T-helper 1 cell (primary cell): Measurements from ENCODE around the gene RPP25L.

Source experiments
- DNase-seq, 5 donors: peaks; one replicate each; pipeline ENCODE4 v3.0.0-alpha.2; 2012 to 2020

The RPP25L gene

DNA sequence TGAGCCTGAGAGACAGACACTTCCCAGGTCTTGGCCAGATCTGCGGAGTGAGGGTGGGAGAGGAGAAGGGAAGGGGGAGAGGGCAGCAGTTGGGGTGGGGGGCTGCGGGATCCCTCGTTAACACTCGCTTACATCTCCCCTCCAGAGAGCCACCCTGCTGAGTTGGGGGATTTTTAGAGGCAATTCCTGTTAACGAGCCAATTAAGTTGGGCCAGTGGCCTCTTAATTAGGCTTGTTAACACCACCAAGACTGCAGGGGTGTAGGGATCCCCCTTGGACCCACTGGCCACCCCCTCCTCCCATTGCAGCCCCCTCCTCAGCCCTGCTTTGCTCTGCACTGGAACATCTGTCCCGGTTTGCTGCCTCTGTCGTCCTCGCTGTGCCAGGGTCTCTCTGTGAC, 46.0 kb downstream of the RPP25L start:
- DNase-seq: no peak

DNA sequence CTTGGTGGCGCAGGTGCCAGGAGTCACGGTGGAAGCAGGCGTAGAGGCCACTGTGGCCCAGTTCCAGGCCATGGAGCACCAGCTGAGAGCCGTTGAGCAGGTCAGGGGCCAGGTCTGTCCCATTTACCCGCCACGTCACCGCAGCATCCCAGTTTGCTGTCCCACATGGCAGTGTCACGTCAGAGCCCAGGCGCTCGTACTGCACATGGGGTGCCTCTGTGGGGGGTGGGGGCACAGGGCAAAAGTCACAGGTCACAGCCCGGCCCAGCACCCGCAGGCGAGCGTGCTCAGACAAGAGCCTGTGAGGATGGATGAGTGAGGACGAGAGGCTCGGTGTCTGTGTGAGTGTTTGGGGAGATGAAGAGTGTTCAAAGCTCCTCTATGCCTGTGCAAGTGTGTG, 47.3 kb downstream of the RPP25L start:
- no peak for DNase-seq

DNA sequence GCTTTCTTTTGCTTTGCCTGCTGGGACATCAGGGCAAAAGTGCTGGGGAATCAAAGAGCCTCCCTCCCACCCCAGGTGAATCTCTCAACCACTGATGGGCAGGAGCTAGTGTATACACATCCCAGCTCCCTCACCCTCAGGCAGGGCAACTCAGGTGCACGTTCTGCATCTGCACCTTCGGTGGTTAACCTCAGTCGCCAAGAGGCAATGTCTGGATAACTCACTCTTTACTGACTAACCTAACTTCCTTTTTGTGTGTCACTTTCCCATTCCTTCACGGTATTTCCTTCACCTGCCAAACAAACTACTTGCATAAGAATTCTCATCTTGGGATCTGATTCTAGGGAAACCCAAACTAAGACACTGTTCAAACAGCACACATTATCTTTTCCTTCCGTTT, 48.6 kb downstream of the RPP25L start:
- DNase-seq: no peak

DNA sequence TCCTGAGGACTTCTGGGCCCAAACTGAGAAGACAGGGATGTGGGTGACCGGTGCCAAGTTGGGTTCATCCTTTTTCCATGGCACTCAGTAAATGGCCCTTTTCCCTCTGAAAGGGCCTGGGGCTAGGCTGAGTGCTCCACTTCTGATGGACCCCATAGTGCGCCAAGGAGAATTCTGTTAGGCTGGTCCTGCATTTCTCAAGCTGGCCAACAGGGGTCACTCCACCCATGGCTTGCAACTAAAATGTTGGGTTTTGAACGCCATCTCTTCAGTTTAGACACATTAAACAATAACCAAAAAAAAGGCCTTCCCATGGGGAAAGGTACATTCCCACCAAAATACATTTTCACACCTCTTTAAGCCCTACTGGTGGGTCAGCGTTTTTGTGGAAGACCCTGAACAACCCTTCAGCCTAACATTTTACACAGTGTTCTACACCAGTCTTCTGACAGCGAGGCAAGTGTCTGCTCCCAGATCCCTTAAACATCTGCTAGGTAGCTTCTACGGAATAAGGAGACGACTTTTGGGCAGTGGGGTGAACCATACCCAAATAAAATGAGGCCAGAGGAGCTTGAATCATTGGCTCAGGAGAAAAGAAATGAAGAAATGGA, 49.7 kb downstream of the RPP25L start:
- DNase-seq: no peak

DNA sequence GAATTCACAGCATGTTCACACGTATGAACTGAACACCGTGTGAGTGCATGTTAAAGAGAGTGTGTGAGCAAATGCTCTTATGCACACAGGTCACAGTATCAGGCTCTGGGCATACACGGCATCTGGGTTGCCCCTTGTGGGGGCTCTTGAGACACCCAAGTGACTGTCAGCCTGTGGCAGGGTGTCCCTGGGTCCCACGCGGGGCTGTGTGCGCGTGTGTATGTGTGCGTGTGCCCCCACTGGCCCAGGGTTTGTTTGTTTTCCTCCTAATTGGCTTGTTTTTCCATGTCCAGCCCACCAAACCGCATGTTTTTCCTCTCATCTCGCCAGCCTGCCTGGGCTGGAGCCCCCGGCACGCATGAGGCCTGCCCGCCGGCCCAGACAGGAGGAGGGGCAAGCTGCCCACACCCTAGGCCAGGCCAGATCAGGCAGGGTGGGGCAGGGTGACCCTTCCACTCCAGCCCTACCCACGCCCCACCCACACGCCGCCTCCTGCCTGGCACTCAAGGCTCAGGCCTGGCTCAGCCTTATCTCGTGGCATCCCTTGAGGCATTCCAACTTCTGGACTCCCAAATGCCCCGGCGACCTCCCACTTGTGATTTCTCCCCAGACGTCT, 51.2 kb downstream of the RPP25L start:
- DNase-seq: no peak
